PC-3 (cell line): ENCODE results near the gene PTPRD.

ENCODE experiments used
- CTCF ChIP-seq: fragments of 300-600 bp; sonication (generic); conservative IDR thresholded peaks from 2 replicates; pipeline ENCODE4 v1.5.1; 2017; ENCODE audit warnings: antibody characterized with exemption, low read depth, mild to moderate bottlenecking, low read length
- EZH2phosphoT487 ChIP-seq: fragments of 300-600 bp; sonication (generic); IDR thresholded peaks from 2 replicates; pipeline ENCODE4 v1.6.1; 2018; ENCODE audit warnings: mild to moderate bottlenecking, antibody characterized with exemption, low read length, borderline replicate concordance

GRCh38 chr9:8766096-8766495 is 1846.7 kb downstream of the PTPRD start:
- TF ChIP-seq CTCF (no peak), EZH2phosphoT487 (no peak)
